Left ventricle myocardium inferior (tissue), 1 donor: ENCODE measurements around the gene AOAH. TPM values are rescaled to one million over a fixed set of nuclear protein-coding genes. Genes with fewer than 3 reads are reported as not detected.
"Not testable (repeated sequence)": the region's sequence is repeated elsewhere in the genome, so short reads cannot be mapped to it uniquely, and the experiment has no call there.

Experiments used
- DNase-seq: peaks from one replicate; pipeline ENCODE4 v3.0.0-alpha.2; 2020
- H3K27ac ChIP-seq: fragments of 200-600 bp; replicated peaks from 2 replicates; pipeline ENCODE4 v1.8.0; 2021
- H3K27me3 ChIP-seq: fragments of 200-600 bp; 2 replicates; pipeline ENCODE4 v1.8.0; 2021; ENCODE audit warnings: low read depth
- H3K36me3 ChIP-seq: fragments of 200-600 bp; 2 replicates; pipeline ENCODE4 v1.8.0; 2021
- H3K4me1 ChIP-seq: fragments of 200-600 bp; 2 replicates; pipeline ENCODE4 v1.8.0; 2021
- H3K4me3 ChIP-seq: fragments of 200-600 bp; 2 replicates; pipeline ENCODE4 v1.8.0; 2021; ENCODE audit warnings: mild to moderate bottlenecking, moderate library complexity
- H3K9me3 ChIP-seq: fragments of 200-600 bp; replicated peaks from 2 replicates; pipeline ENCODE4 v1.8.0; 2021
- CTCF ChIP-seq: fragments of 200-600 bp; IDR thresholded peaks from 2 replicates; pipeline ENCODE4 v1.8.0; 2021; ENCODE audit warnings: antibody characterized with exemption, mild to moderate bottlenecking, borderline replicate concordance
- intact Hi-C: fragments of 100-400 bp; cut with micrococcal nuclease; formaldehyde crosslinking; loops from one replicate; pipeline ENCODE4 v1.11.0; 2022
- total RNA-seq: library from RNA; stranded (reverse); fragmentation: NEBNext Ultra II Directional; extraction: Animal tissue kit (Norgen Biotek cat#: 25700); gene quantifications from one replicate; pipeline ENCODE4 v1.2.1, GENCODE V29; 2021
- donor health status: DM: no; HTN: yes; CAD: no; lungs with severe emphysema.

Gene AOAH
- total RNA-seq, 1 donor from 2014 or later = 1.9 TPM

- H3K27ac ChIP-seq = no peak overlapping the region
- intact Hi-C loops = no loop called here
Observed at GRCh38 chr7:36509962-36510361, 214.3 kb downstream of the AOAH start.

DNA sequence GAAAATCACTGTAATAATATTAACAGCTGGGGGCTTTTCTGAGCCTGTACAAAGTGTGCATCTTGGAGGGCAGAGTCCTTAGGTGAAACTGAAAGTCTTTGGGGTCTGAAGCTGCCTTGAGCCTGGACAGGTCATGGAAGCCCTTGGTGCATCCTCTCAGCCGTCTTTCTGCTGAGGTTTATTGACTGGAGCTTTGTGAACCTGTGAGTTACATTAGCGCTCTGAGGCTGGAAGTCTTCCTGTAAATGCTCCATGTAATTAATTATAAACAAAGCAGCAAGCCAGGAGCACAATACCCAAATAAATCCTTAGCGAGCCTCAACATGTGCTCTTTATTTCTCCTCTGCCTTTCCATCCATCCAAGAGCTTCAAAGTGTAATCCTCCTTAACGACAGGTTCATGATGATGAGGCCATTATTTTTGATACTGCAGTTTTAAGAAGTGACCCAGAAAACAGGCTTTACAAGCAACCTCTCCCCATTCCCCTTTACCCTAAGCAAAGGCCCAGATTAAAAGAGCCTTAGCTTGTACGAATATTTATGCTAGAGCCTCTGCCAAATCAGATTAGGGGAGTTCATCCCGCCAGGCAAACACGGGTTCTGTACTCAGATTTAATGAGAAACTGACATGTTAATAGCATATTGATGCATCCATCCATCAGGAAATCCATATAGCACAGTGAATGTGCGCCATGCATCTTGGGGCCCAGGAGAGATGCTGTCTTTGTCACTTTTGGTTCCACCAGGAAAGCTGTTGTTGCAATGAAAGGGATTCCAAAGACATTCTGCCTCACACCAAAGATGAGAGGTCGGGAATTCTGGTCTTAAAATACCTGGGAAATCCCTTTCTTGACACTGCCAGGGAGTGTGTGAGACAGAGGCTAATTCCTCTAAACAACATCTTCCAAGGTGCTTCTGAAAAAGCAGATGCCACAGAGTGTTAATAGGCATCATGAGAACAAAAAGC is 216.5 kb downstream of the AOAH start:
- no peak for TF ChIP-seq CTCF

More at GRCh38 chr7:36509962-36510361, 214.3 kb downstream of the AOAH start:
- Histone ChIP-seq H3K36me3 (no peaks in the 10 kb centered on the region), H3K4me3 (no peak overlapping the region), H3K4me1 (no peaks in the 10 kb centered on the region), H3K9me3 (peaks cover 4% of the 10 kb centered on the region), H3K27me3 (peaks cover 1% of the 10 kb centered on the region)
- DNase-seq = no peak
- TF ChIP-seq CTCF = no peak

DNA sequence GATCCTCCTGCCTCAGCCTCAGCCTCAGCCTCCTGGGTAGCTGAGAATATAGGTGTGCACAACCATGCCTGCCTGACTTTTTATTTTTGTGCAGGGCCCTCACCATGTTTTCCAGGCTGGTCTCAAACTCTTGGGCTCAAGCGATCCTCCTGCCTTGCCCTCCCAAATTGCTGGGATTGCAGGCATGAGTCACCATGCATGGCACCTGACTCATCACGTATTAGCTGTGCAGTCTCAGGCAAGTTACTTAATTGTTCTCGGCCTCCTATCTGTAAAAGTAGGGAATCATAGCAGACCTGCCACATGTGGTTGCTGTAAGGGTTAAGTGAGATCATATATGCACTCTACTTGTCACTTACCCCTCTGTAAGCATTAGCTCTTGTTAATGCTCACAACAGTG is 217.5 kb downstream of the AOAH start:
- no peak for DNase-seq
- no peaks in the 10 kb centered on the region for H3K36me3 ChIP-seq
- peaks cover 10% of the 10 kb centered on the region for H3K27me3 ChIP-seq
- H3K4me1 ChIP-seq = no peaks in the 10 kb centered on the region
- TF ChIP-seq CTCF = no peak
- H3K27ac ChIP-seq = no peak overlapping the region
- intact Hi-C loops = no loop called here
- H3K4me3 ChIP-seq = no peak overlapping the region
- H3K9me3 ChIP-seq = no peaks in the 10 kb centered on the region

More for the DNA sequence above, 216.5 kb downstream of the AOAH start:
- H3K27me3 ChIP-seq = peaks cover 10% of the 10 kb centered on the region
- H3K4me1 ChIP-seq = no peaks in the 10 kb centered on the region
- no peak for DNase-seq
- no peaks in the 10 kb centered on the region for H3K9me3 ChIP-seq
- H3K27ac ChIP-seq = no peak overlapping the region
- intact Hi-C loops = no loop called here
- no peak overlapping the region for H3K4me3 ChIP-seq
- no peaks in the 10 kb centered on the region for H3K36me3 ChIP-seq

- H3K36me3 ChIP-seq = no peaks in the 10 kb centered on the region
- H3K27ac ChIP-seq = no peak overlapping the region
- no peak overlapping the region for H3K4me3 ChIP-seq
- TF ChIP-seq CTCF = no peak
- H3K4me1 ChIP-seq = no peaks in the 10 kb centered on the region
- H3K27me3 ChIP-seq = peaks cover 10% of the 10 kb centered on the region
- no peaks in the 10 kb centered on the region for H3K9me3 ChIP-seq
- intact Hi-C loops = no loop called here
- DNase-seq = no peak
Observed at GRCh38 chr7:36506130-36506798, 218.0 kb downstream of the AOAH start.

DNA sequence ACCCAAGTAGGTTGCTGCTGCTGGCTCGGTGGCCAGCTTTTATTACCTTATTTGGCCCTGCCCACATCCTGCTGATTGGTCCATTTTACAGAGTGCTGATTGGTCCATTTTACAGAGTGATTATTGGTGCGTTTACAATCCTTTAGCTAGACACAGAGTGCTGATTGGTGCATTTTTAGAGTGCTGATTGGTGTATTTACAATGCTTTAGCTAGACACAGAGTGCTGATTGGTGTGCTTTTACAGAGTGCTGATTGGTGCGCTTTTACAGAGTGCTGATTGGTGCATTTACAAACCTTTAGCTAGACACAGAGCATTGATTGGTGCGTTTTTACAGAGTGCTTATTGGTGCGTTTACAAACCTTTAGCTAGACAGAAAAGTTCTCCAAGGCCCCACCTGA is 219.7 kb downstream of the AOAH start:
- DNase-seq, H3K36me3 ChIP-seq, H3K27me3 ChIP-seq, H3K9me3 ChIP-seq, H3K4me1 ChIP-seq, intact Hi-C loops, H3K4me3 ChIP-seq, H3K27ac ChIP-seq: not testable (repeated sequence)

GRCh38 chr7:36504216-36504615 is 220.1 kb downstream of the AOAH start:
- H3K27ac ChIP-seq, H3K36me3 ChIP-seq, intact Hi-C loops, H3K4me1 ChIP-seq, H3K9me3 ChIP-seq, DNase-seq, H3K4me3 ChIP-seq, H3K27me3 ChIP-seq: not testable (repeated sequence)
